Measurements from ENCODE around the gene CAPN13.

Gene CAPN13

GRCh38 chr2:30753630-30754029 lies 53.6 kb downstream of the CAPN13 start:
- Mint-ChIP-seq H3K4me1 (no peaks in the 10 kb centered on the region), H3K9me3 (no peaks in the 10 kb centered on the region), H3K27ac (ENCODE audit: low read depth) (no peak overlapping the region), H3K36me3 (ENCODE audit: insufficient read depth) (no peaks in the 10 kb centered on the region), H3K27me3 (peaks cover 62% of the 10 kb centered on the region), H3K4me3 (no peak overlapping the region)
- DNase-seq (ENCODE audit: low spot score in 2 of 2) (no peak), ATAC-seq (replicated peaks; ENCODE audit: extremely low read depth, poor library complexity, severe bottlenecking) (no peak)

DNA sequence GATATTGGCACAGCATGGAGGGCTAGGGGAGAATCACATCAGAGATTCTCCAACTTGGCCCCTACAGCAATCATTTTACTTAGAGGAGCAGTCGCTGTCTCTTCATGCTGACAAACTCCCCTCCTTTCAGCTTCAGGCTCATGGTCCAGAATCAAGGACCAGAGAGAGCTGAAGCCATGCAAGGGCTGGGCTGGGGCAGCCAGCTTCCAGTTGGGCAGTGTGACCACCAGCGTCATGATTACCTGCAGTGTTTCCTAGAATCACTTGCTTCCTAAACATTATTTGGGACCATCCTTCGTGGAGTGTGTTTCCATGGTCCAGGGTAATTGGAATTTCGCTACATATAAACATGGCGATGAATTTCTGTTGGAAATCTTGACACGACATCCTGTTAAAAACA lies 54.4 kb downstream of the CAPN13 start:
- Mint-ChIP-seq H3K27ac (ENCODE audit: low read depth) (no peak overlapping the region), H3K36me3 (ENCODE audit: insufficient read depth) (no peaks in the 10 kb centered on the region), H3K4me1 (no peaks in the 10 kb centered on the region), H3K4me3 (no peak overlapping the region), H3K9me3 (no peaks in the 10 kb centered on the region), H3K27me3 (peaks cover 70% of the 10 kb centered on the region)
- ATAC-seq (replicated peaks; ENCODE audit: extremely low read depth, poor library complexity, severe bottlenecking) (no peak), DNase-seq (ENCODE audit: low spot score in 2 of 2) (no peak)

GRCh38 chr2:30747206-30747605 lies 60.0 kb downstream of the CAPN13 start:
- H3K9me3 Mint-ChIP-seq: no peaks in the 10 kb centered on the region
- no peak for DNase-seq (ENCODE audit: low spot score in 2 of 2)
- H3K36me3 Mint-ChIP-seq (ENCODE audit: insufficient read depth): no peaks in the 10 kb centered on the region
- no peaks in the 10 kb centered on the region for H3K4me1 Mint-ChIP-seq
- H3K4me3 Mint-ChIP-seq: no peak overlapping the region
- no peak for ATAC-seq (replicated peaks; ENCODE audit: extremely low read depth, poor library complexity, severe bottlenecking)
- H3K27ac Mint-ChIP-seq (ENCODE audit: low read depth): no peak overlapping the region
- peaks cover 47% of the 10 kb centered on the region for H3K27me3 Mint-ChIP-seq

GRCh38 chr2:30744823-30745222 lies 62.4 kb downstream of the CAPN13 start:
- H3K9me3 Mint-ChIP-seq: no peaks in the 10 kb centered on the region
- ATAC-seq (replicated peaks; ENCODE audit: extremely low read depth, poor library complexity, severe bottlenecking) (no peak), DNase-seq (ENCODE audit: low spot score in 2 of 2) (no peak)
- peaks cover 2% of the 10 kb centered on the region for H3K36me3 Mint-ChIP-seq (ENCODE audit: insufficient read depth)
- no peak overlapping the region for H3K4me3 Mint-ChIP-seq
- no peaks in the 10 kb centered on the region for H3K4me1 Mint-ChIP-seq
- peaks cover 47% of the 10 kb centered on the region for H3K27me3 Mint-ChIP-seq
- no peak overlapping the region for H3K27ac Mint-ChIP-seq (ENCODE audit: low read depth)

DNA sequence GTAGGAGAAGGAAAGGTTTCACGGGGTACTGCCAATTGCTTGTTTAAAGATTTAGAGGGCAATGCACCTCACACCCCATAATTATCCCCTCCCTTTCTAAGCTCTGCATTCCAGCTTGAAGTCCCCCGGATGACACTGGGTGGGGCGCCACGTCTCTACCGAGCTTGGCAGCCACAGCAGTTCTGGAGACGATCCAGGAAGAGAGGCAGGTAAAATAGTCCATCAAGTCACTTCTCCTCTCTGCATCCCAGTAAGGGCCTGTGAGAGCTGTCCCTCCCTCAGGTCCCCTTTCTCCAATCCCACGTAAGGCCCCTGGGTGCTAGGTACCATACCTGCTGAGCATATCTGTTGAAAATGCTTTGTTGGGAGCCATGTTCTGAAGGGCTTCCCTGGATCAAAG lies 65.7 kb downstream of the CAPN13 start:
- ATAC-seq (replicated peaks; ENCODE audit: extremely low read depth, poor library complexity, severe bottlenecking) (no peak), DNase-seq (ENCODE audit: low spot score in 2 of 2) (no peak)
- Mint-ChIP-seq H3K27me3 (peaks cover 64% of the 10 kb centered on the region), H3K36me3 (ENCODE audit: insufficient read depth) (peaks cover 2% of the 10 kb centered on the region), H3K4me3 (no peak overlapping the region), H3K27ac (ENCODE audit: low read depth) (no peak overlapping the region), H3K4me1 (no peaks in the 10 kb centered on the region), H3K9me3 (no peaks in the 10 kb centered on the region)

- ATAC-seq (replicated peaks; ENCODE audit: extremely low read depth, poor library complexity, severe bottlenecking): no peak
- Mint-ChIP-seq H3K27ac (ENCODE audit: low read depth) (no peak overlapping the region), H3K9me3 (no peaks in the 10 kb centered on the region), H3K4me3 (no peak overlapping the region), H3K36me3 (ENCODE audit: insufficient read depth) (peaks cover 2% of the 10 kb centered on the region), H3K27me3 (peaks cover 65% of the 10 kb centered on the region), H3K4me1 (no peaks in the 10 kb centered on the region)
- no peak for DNase-seq (ENCODE audit: low spot score in 2 of 2)
Observed at GRCh38 chr2:30738141-30738911, 68.9 kb downstream of the CAPN13 start.

GRCh38 chr2:30737326-30737610 lies 70.0 kb downstream of the CAPN13 start:
- peaks cover 2% of the 10 kb centered on the region for H3K36me3 Mint-ChIP-seq (ENCODE audit: insufficient read depth)
- no peaks in the 10 kb centered on the region for H3K4me1 Mint-ChIP-seq
- DNase-seq (ENCODE audit: low spot score in 2 of 2): no peak
- no peak overlapping the region for H3K27ac Mint-ChIP-seq (ENCODE audit: low read depth)
- peaks cover 56% of the 10 kb centered on the region for H3K27me3 Mint-ChIP-seq
- H3K4me3 Mint-ChIP-seq: no peak overlapping the region
- no peaks in the 10 kb centered on the region for H3K9me3 Mint-ChIP-seq
- no peak for ATAC-seq (replicated peaks; ENCODE audit: extremely low read depth, poor library complexity, severe bottlenecking)

DNA sequence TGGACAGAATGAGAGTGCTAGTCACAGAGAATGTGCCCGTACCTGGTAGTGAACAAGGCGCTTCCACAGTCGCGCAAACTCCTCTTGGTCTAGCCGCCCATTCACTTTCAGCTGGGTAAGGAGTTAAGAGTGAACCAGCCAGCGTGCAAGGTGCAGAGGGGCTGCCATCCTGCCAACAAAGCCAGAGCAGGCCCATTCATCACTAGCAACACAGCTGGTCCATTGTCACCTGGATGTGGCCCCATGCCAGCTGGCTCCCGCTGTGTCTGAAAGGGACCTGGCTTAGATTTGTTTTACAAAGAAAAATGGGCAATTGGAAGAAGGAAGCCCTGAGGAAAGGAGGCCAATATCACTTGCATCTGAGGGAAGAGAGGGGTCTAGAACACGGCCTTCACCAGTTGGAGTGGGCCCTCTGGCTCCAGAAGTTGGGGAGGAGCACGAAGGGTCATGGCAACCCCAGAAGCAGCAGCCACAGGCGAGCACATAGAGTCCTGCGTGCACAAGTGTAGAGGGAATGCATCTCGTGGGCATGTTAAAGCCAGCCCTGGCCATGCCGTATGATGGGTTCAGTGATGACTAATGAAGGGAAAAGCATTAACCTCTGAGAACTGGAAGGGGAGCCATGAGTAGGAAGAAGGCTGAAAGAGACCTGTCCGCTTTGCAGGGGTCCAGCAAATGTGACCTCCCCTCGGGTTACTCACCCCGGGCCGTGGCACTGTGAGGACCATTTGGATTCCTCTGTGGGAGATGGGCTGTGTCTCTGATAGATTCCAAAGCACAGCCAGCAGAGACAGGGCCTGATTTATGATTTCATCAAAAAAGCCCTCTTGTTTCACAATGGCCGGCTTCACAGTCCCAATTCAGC lies 70.6 kb downstream of the CAPN13 start:
- ATAC-seq (replicated peaks; ENCODE audit: extremely low read depth, poor library complexity, severe bottlenecking) (no peak), DNase-seq (ENCODE audit: low spot score in 2 of 2) (no peak)
- no peaks in the 10 kb centered on the region for H3K4me1 Mint-ChIP-seq
- H3K27ac Mint-ChIP-seq (ENCODE audit: low read depth): no peak overlapping the region
- H3K9me3 Mint-ChIP-seq: no peaks in the 10 kb centered on the region
- H3K27me3 Mint-ChIP-seq: peaks cover 51% of the 10 kb centered on the region
- H3K36me3 Mint-ChIP-seq (ENCODE audit: insufficient read depth): peaks cover 2% of the 10 kb centered on the region
- no peak overlapping the region for H3K4me3 Mint-ChIP-seq

DNA sequence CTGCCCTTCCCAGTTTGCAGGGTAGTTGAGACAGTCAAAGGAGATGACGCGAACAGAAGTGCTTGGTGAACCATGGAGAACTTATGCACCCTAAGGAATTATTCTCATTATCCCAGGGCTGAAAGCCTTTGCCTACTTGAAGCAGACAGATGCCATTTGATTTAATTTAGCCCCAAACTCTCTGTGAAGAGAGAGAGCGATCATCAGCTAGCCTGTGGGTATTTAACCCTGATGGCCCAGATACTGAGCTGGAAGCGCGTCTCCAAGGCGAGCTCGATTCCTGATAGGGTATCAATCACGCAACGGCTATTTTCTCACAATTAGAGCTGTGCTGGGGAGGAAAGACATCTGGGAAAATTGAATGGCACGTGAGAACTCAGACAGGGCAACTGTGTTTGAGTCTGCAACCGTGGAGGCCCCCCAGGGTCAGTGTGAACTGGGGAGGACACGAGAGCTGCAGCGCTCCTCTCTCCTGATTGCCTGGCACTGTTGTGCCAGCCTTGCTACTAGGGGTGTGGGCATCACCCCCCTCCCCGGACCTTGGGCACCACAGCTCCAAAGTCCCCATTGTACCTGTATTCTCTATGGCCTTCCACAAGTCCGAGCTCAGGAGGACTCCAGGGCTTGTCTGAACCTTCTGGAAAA lies 73.2 kb downstream of the CAPN13 start:
- ATAC-seq (replicated peaks; ENCODE audit: extremely low read depth, poor library complexity, severe bottlenecking) (no peak), DNase-seq (ENCODE audit: low spot score in 2 of 2) (no peak)
- H3K27me3 Mint-ChIP-seq: peaks cover 38% of the 10 kb centered on the region
- no peaks in the 10 kb centered on the region for H3K4me1 Mint-ChIP-seq
- no peak overlapping the region for H3K4me3 Mint-ChIP-seq
- no peaks in the 10 kb centered on the region for H3K36me3 Mint-ChIP-seq (ENCODE audit: insufficient read depth)
- no peak overlapping the region for H3K27ac Mint-ChIP-seq (ENCODE audit: low read depth)
- H3K9me3 Mint-ChIP-seq: no peaks in the 10 kb centered on the region

DNA sequence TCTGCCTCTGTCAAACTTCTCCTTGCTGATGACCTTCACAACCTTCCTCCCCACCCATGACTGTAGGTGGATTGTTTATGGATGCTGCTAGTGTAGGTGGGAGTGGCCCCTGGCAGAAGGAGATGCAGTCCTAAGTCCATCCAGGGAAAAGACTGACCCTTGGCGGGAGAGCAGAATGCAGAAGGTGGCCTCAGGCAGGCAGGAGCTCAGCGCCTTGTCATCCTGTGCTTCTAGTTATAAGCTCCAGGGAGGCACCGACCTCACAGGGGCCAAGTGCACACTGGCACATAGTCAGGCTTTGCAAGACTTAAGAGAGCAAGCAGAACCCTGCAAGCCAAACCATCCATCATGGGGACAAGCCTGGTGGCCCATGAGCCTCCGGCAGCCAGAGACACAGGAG lies 74.4 kb downstream of the CAPN13 start:
- no peak overlapping the region for H3K27ac Mint-ChIP-seq (ENCODE audit: low read depth)

GRCh38 chr2:30732376-30732775 lies 74.9 kb downstream of the CAPN13 start:
- H3K36me3 Mint-ChIP-seq (ENCODE audit: insufficient read depth): no peaks in the 10 kb centered on the region
- H3K4me3 Mint-ChIP-seq: no peak overlapping the region
- no peaks in the 10 kb centered on the region for H3K9me3 Mint-ChIP-seq
- peaks cover 21% of the 10 kb centered on the region for H3K27me3 Mint-ChIP-seq
- ATAC-seq (replicated peaks; ENCODE audit: extremely low read depth, poor library complexity, severe bottlenecking): no peak
- no peak for DNase-seq (ENCODE audit: low spot score in 2 of 2)
- H3K27ac Mint-ChIP-seq (ENCODE audit: low read depth): no peak overlapping the region
- H3K4me1 Mint-ChIP-seq: no peaks in the 10 kb centered on the region

More for the DNA sequence above, 74.4 kb downstream of the CAPN13 start:
- H3K4me1 Mint-ChIP-seq: no peaks in the 10 kb centered on the region
- H3K27me3 Mint-ChIP-seq: peaks cover 26% of the 10 kb centered on the region
- H3K4me3 Mint-ChIP-seq: no peak overlapping the region
- H3K9me3 Mint-ChIP-seq: no peaks in the 10 kb centered on the region
- H3K36me3 Mint-ChIP-seq (ENCODE audit: insufficient read depth): no peaks in the 10 kb centered on the region
- DNase-seq (ENCODE audit: low spot score in 2 of 2) (no peak), ATAC-seq (replicated peaks; ENCODE audit: extremely low read depth, poor library complexity, severe bottlenecking) (no peak)

DNA sequence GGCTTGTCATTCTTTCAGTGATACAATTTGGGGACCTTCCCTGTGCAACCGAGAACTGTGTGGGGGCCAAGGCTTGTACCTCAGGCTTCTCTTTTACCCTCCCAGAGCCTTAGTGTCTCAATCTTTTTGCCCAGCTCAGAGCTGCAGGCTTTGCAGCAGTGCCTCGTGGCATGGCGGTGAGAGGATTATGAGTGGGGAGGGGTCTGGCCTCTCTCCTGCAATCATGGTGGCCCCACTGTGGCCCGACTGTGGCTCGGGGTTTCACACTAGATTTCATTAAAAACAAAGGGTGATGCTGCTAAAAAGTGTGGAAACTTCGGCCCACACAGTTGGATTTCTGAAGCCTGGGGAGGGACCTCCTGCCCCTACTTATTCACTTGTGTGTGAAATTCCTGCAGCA lies 75.5 kb downstream of the CAPN13 start:
- no peak overlapping the region for H3K4me3 Mint-ChIP-seq
- H3K27me3 Mint-ChIP-seq: peaks cover 15% of the 10 kb centered on the region
- H3K4me1 Mint-ChIP-seq: no peaks in the 10 kb centered on the region
- no peak for DNase-seq (ENCODE audit: low spot score in 2 of 2)
- no peaks in the 10 kb centered on the region for H3K9me3 Mint-ChIP-seq
- ATAC-seq (replicated peaks; ENCODE audit: extremely low read depth, poor library complexity, severe bottlenecking): no peak
- H3K27ac Mint-ChIP-seq (ENCODE audit: low read depth): no peak overlapping the region
- H3K36me3 Mint-ChIP-seq (ENCODE audit: insufficient read depth): no peaks in the 10 kb centered on the region

Data from central memory CD8-positive, alpha-beta T cell (primary cell).